K562 (cell line): ENCODE measurements around the gene NAA38. TPM values are rescaled to one million over a fixed set of nuclear protein-coding genes. Genes with fewer than 3 reads are reported as not detected.

ENCODE experiments used
- ETV6 ChIP-seq, 3 experiments: fragments of 150-350 bp in 1 of 3; sonication (generic) in 1 of 3; formaldehyde crosslinking in 1 of 3; IDR thresholded peaks; 2 replicates each; pipeline versions ENCODE4 v1.6.1 to v1.8.0; 2014 to 2022; ENCODE audit warnings: borderline replicate concordance in 2 of 3, low read depth in 2 of 3, antibody characterized with exemption in 1 of 3, low read length in 1 of 3, mild to moderate bottlenecking in 1 of 3, missing genetic modification reagents in 1 of 3
- MAFG ChIP-seq: fragments of 450-650 bp; conservative IDR thresholded peaks from 2 replicates; pipeline ENCODE4 v1.6.1; 2016; ENCODE audit warnings: missing genetic modification characterization, missing compliant biosample characterization
- MAX ChIP-seq: sonication (generic); formaldehyde crosslinking; IDR thresholded peaks from 2 replicates; pipeline ENCODE4 v1.9.0; 2022; ENCODE audit warnings: mild to moderate bottlenecking, missing genetic modification reagents
- MYC ChIP-seq, 2 experiments: fragments of 250-450 bp in 1 of 2; sonication (Bioruptor Pico) in 1 of 2; IDR thresholded peaks; 2 replicates each; pipeline versions ENCODE4 v1.5.1 to v1.6.1; 2012 to 2021; ENCODE audit warnings: low read depth in 2 of 2, borderline replicate concordance in 1 of 2, improper control_type of control experiment in 1 of 2, low read length in 1 of 2, mild to moderate bottlenecking in 1 of 2, moderate library complexity in 1 of 2
- NCOA1 ChIP-seq: fragments of 450-650 bp; IDR thresholded peaks from 2 replicates; pipeline ENCODE4 v1.6.1; 2016; ENCODE audit warnings: low read depth
- PML ChIP-seq: IDR thresholded peaks from 2 replicates; pipeline ENCODE4 v1.6.1; 2012; ENCODE audit warnings: low read length, inconsistent platforms
- PRPF4 ChIP-seq: fragments of 200-400 bp; formaldehyde crosslinking; IDR thresholded peaks from one replicate; pipeline ENCODE4 v1.6.1; 2017; ENCODE audit warnings: low read length, low read depth, mild to moderate bottlenecking; ENCODE audit not compliant: insufficient read depth, poor library complexity, severe bottlenecking
- RERE ChIP-seq: sonication (generic); formaldehyde crosslinking; IDR thresholded peaks from 2 replicates; pipeline ENCODE4 v1.8.0; 2023; ENCODE audit warnings: missing genetic modification reagents, mild to moderate bottlenecking, borderline replicate concordance
- RHOXF2B ChIP-seq: fragments of 250-450 bp; sonication (Bioruptor Pico); conservative IDR thresholded peaks from 2 replicates; pipeline ENCODE4 v1.5.1; 2021
- SIN3A ChIP-seq, 2 experiments: fragments of 150-350 bp in 1 of 2; IDR thresholded peaks; 2 replicates each; pipeline ENCODE4 v1.6.1; 2011 to 2016; ENCODE audit warnings: borderline replicate concordance in 2 of 2, low read depth in 2 of 2, low read length in 2 of 2, mild to moderate bottlenecking in 2 of 2, moderate library complexity in 2 of 2; ENCODE audit not compliant: control insufficient read depth in 1 of 2
- SREBF1 ChIP-seq: fragments of 150-350 bp; IDR thresholded peaks from 2 replicates; pipeline ENCODE4 v1.6.1; 2014; ENCODE audit warnings: antibody characterized with exemption, low read depth, low read length, borderline replicate concordance
- STAT5A ChIP-seq: IDR thresholded peaks from 2 replicates; pipeline ENCODE4 v1.6.1; 2012; ENCODE audit warnings: low read length, inconsistent platforms, borderline replicate concordance
- THRAP3 ChIP-seq: fragments of 450-650 bp; IDR thresholded peaks from 2 replicates; pipeline ENCODE4 v1.6.1; 2016; ENCODE audit warnings: mild to moderate bottlenecking, inconsistent platforms, borderline replicate concordance
- ZBTB7A ChIP-seq: IDR thresholded peaks from 2 replicates; pipeline ENCODE4 v1.6.1; 2011; ENCODE audit warnings: low read depth, mild to moderate bottlenecking, low read length, moderate library complexity, borderline replicate concordance; ENCODE audit not compliant: control insufficient read depth
- ZC3H11A ChIP-seq: IDR thresholded peaks from 2 replicates; pipeline ENCODE4 v1.6.1; 2012; ENCODE audit warnings: low read depth, low read length, improper control_type of control experiment
- ZNF232 ChIP-seq: sonication (generic); formaldehyde crosslinking; IDR thresholded peaks from 2 replicates; pipeline ENCODE4 v1.8.0; 2022; ENCODE audit warnings: mild to moderate bottlenecking, missing genetic modification reagents
- ZNF311 ChIP-seq: fragments of 250-450 bp; sonication (Bioruptor Pico); IDR thresholded peaks from 2 replicates; pipeline ENCODE4 v1.4.0; 2020; ENCODE audit warnings: mild to moderate bottlenecking, moderate library complexity
- ZNF668 ChIP-seq: fragments of 250-450 bp; sonication (Bioruptor Pico); IDR thresholded peaks from 2 replicates; pipeline ENCODE4 v1.8.0; 2022; ENCODE audit warnings: mild to moderate bottlenecking, inconsistent platforms
- polyA plus RNA-seq, 8 experiments: library from polyadenylated mRNA; depleted of rRNA in 4 of 8; stranded (reverse) in 5 of 8; unstranded in 3 of 8; fragments of >200 nt; fragmentation: Nextera tagmentation in 2 of 8; fragmentation: Illumina TruSeq in 1 of 8; extraction: Ambion mirVana in 2 of 8; extraction: Trizol in 1 of 8; gene quantifications; 2 replicates each; pipeline versions ENCODE4 v1.2.1 to v1.2.3, GENCODE V29; 2011 to 2014; ENCODE audit warnings: inconsistent platforms in 1 of 8, missing spikeins in 1 of 8
- total RNA-seq, 7 experiments: library from RNA; depleted of rRNA in 6 of 7; stranded (reverse); fragments of >200 nt in 6 of 7; fragmentation: Illumina TruSeq in 2 of 7; extraction: Trizol in 2 of 7; gene quantifications; 2 replicates each; pipeline versions ENCODE4 v1.2.1 to v1.2.3, GENCODE V29; 2011 to 2021; ENCODE audit warnings: low replicate concordance in 1 of 7

Gene NAA38
- total and polyA plus RNA-seq, 9 of the 15 experiments (the other 6 are each of a cell fraction or from before 2014, with no cell fraction given) = 16.4 to 99.8 (median 57.3) TPM

GRCh38 chr17:7856811-7857712 is at the start of gene NAA38 (continued):
- TF ChIP-seq STAT5A (no peak), ETV6 (IDR thresholded peaks at IDR 0.05; ENCODE audit: borderline replicate concordance in 1 of 2, low read depth in 2 of 2, low read length in 1 of 2) (no peak), ETV6 (CRISPR knock-in tag; IDR thresholded peaks at IDR 0.05; ENCODE audit: borderline replicate concordance) (no peak), PRPF4 (no peak), ZNF232 (CRISPR knock-in tag) (no peak), ZC3H11A (no peak), ZBTB7A (peak; percentile 68; the same call in 1 of the 2 replicates), MYC (IDR thresholded peaks at IDR 0.05; ENCODE audit: low read depth, low read length) (peak; percentile 66), MYC (CRISPR knock-in tag; IDR thresholded peaks at IDR 0.05; ENCODE audit: borderline replicate concordance, low read depth) (no peak), RHOXF2B (no peak), RERE (no peak), SREBF1 (no peak), ZNF668 (CRISPR knock-in tag) (no peak), NCOA1 (no peak), THRAP3 (no peak), MAX (CRISPR knock-in tag) (0 out of 2 replicates have a peak, but pooled peaks have one; percentile 36), PML (no peak; the same call in 1 of the 2 replicates), SIN3A (IDR thresholded peaks at IDR 0.05; ENCODE audit: borderline replicate concordance in 2 of 2, control insufficient read depth in 1 of 2, low read depth in 2 of 2, low read length in 2 of 2) (peak in 1 of 2 experiments; percentile 44; a peak in 1 of 4 replicates), ZNF311 (no peak), MAFG (tag) (0 out of 2 replicates have a peak, but pooled peaks have one; percentile 29)
